CD14-positive monocyte (primary cell): ENCODE results near the gene GLI3. TPM values are rescaled to one million over a fixed set of nuclear protein-coding genes. Genes with fewer than 3 reads are reported as not detected.
A peak's percentile ranks its signal among the peaks of the same experiment; 100 is the strongest.

Experiments used
- DNase-seq, 3 donors: peaks; one replicate each; pipeline ENCODE4 v3.0.0-alpha.2; 2011 to 2022
- H2AFZ ChIP-seq: 2 replicates; pipeline ENCODE4 v1.6.0; 2012; ENCODE audit warnings: mild to moderate bottlenecking, low read depth, low read length, inconsistent platforms; ENCODE audit not compliant: insufficient read depth, poor library complexity, severe bottlenecking
- H3K27ac ChIP-seq, 2 donors: 1 replicate in 1 of 2; 2 replicates in 1 of 2; pipeline ENCODE4 v1.5.1; 2012 to 2013; ENCODE audit warnings: low read length in 2 of 2, control low read depth in 1 of 2, inconsistent platforms in 1 of 2, low read depth in 1 of 2, mild to moderate bottlenecking in 1 of 2
- H3K27me3 ChIP-seq, 2 donors: one replicate each; pipeline versions ENCODE4 v1.6.0 to v1.6.1; 2011 to 2013; ENCODE audit warnings: low read length in 2 of 2; ENCODE audit not compliant: control insufficient read depth in 2 of 2, insufficient read depth in 2 of 2
- H3K36me3 ChIP-seq, 2 donors: replicated peaks in 1 of 2; 1 replicate in 1 of 2; 2 replicates in 1 of 2; pipeline versions ENCODE4 v1.5.1 to v1.6.1; 2012 to 2013; ENCODE audit warnings: low read length in 2 of 2, control low read depth in 1 of 2, inconsistent platforms in 1 of 2, mild to moderate bottlenecking in 1 of 2; ENCODE audit not compliant: insufficient read depth in 2 of 2, control insufficient read depth in 1 of 2
- H3K4me1 ChIP-seq, 2 donors: 1 replicate in 1 of 2; 2 replicates in 1 of 2; pipeline versions ENCODE4 v1.5.1 to v1.6.1; 2012 to 2013; ENCODE audit warnings: low read length in 2 of 2, control low read depth in 1 of 2, inconsistent platforms in 1 of 2, mild to moderate bottlenecking in 1 of 2, moderate library complexity in 1 of 2; ENCODE audit not compliant: insufficient read depth in 2 of 2, control insufficient read depth in 1 of 2
- H3K4me2 ChIP-seq: replicated peaks from 2 replicates; pipeline ENCODE3; 2012; ENCODE audit warnings: low read length, moderate library complexity, mild to moderate bottlenecking; ENCODE audit not compliant: poor library complexity, severe bottlenecking; ENCODE audit errors: extremely low read depth
- H3K4me3 ChIP-seq, 3 experiments: fragments of 200-600 bp in 1 of 3; sonication (generic) in 1 of 3; replicated peaks in 1 of 3; 1 replicate in 2 of 3; 2 replicates in 1 of 3; pipeline ENCODE4 v1.5.1; 2011 to 2013; ENCODE audit warnings: low read length in 3 of 3, mild to moderate bottlenecking in 3 of 3, control low read depth in 2 of 3, low read depth in 2 of 3, inconsistent platforms in 1 of 3, moderate library complexity in 1 of 3
- H3K79me2 ChIP-seq: 2 replicates; pipeline ENCODE4 v1.6.0; 2012; ENCODE audit warnings: mild to moderate bottlenecking, control low read depth, inconsistent platforms, low read length, moderate library complexity; ENCODE audit not compliant: insufficient read depth
- H3K9ac ChIP-seq: 2 replicates; pipeline ENCODE4 v1.6.0; 2017; ENCODE audit warnings: low read length, mild to moderate bottlenecking; ENCODE audit not compliant: insufficient read depth, poor library complexity, severe bottlenecking
- H3K9me3 ChIP-seq, 2 donors: replicated peaks in 1 of 2; 1 replicate in 1 of 2; 2 replicates in 1 of 2; pipeline versions ENCODE4 v1.5.1 to v1.6.1; 2012 to 2013; ENCODE audit warnings: low read length in 2 of 2, control low read depth in 1 of 2; ENCODE audit not compliant: control insufficient read depth in 1 of 2, insufficient read depth in 1 of 2
- H4K20me1 ChIP-seq: 2 replicates; pipeline ENCODE4 v1.6.0; 2012; ENCODE audit warnings: mild to moderate bottlenecking, low read length, control low read depth, moderate library complexity; ENCODE audit not compliant: insufficient read depth
- H3K27ac Mint-ChIP-seq, 7 donors: one replicate each; pipeline ENCODE4 v1.8.0; 2020; ENCODE audit warnings: mild to moderate bottlenecking in 7 of 7, mixed read lengths in 7 of 7, moderate library complexity in 6 of 7, inconsistent platforms in 2 of 7
- H3K27me3 Mint-ChIP-seq, 3 donors: one replicate each; pipeline ENCODE4 v1.8.0; 2021 to 2022; ENCODE audit warnings: low read depth in 3 of 3, mild to moderate bottlenecking in 3 of 3, mixed read lengths in 3 of 3, moderate library complexity in 3 of 3, inconsistent platforms in 1 of 3
- H3K36me3 Mint-ChIP-seq, 2 donors: one replicate each; pipeline ENCODE4 v1.8.0; 2020; ENCODE audit warnings: mixed read lengths in 2 of 2, inconsistent platforms in 1 of 2, mild to moderate bottlenecking in 1 of 2
- H3K4me1 Mint-ChIP-seq: one replicate; pipeline ENCODE4 v1.8.0; 2020; ENCODE audit warnings: mild to moderate bottlenecking, mixed read lengths
- H3K4me3 Mint-ChIP-seq, 2 donors: one replicate each; pipeline ENCODE4 v1.8.0; 2020; ENCODE audit warnings: mild to moderate bottlenecking in 2 of 2, mixed read lengths in 2 of 2, moderate library complexity in 1 of 2
- H3K9me3 Mint-ChIP-seq, 7 donors: one replicate each; pipeline ENCODE4 v1.8.0; 2020 to 2022; ENCODE audit warnings: mixed read lengths in 7 of 7, mild to moderate bottlenecking in 6 of 7, moderate library complexity in 6 of 7, inconsistent platforms in 2 of 7
- CTCF ChIP-seq: fragments of 200-600 bp; IDR thresholded peaks from one replicate; pipeline ENCODE4 v1.8.0; 2022; ENCODE audit warnings: antibody characterized with exemption, mild to moderate bottlenecking
- WGBS: methylation state at CpG from one replicate; pipeline ENCODE4 v1.1.5; 2013; ENCODE audit warnings: missing lambda C conversion rate; ENCODE audit not compliant: insufficient coverage; 5-methylcytosine and 5-hydroxymethylcytosine counted together
- intact Hi-C, 2 donors: fragments of 100-400 bp; cut with micrococcal nuclease; formaldehyde crosslinking; loops; one replicate each; pipeline versions ENCODE4 v1.15.0 to v1.15.1; 2023
- polyA plus RNA-seq, 3 donors: library from polyadenylated mRNA; depleted of rRNA in 1 of 3; unstranded in 2 of 3; stranded (reverse) in 1 of 3; fragments of 300-500 nt in 2 of 3; fragments of >200 nt in 1 of 3; fragmentation: Illumina TruSeq in 2 of 3; gene quantifications; 1 replicate in 2 of 3; 2 replicates in 1 of 3; pipeline ENCODE4 v1.2.3, GENCODE V29; 2012 to 2021

GLI3 gene
- polyA plus RNA-seq, 3 donors: not detected

- peaks cover 42 to 72% (median 56%) of the 10 kb centered on the region in 3 donors for H3K27me3 Mint-ChIP-seq
Observed at GRCh38 chr7:42226354-42226941, 10.6 kb downstream of the GLI3 start.

GRCh38 chr7:42224391-42225003 lies 12.5 kb downstream of the GLI3 start:
- Histone ChIP-seq H4K20me1 (no peaks in the 10 kb centered on the region), H3K4me3 (no peak overlapping the region), H2AFZ (no peak overlapping the region), H3K9ac (no peak overlapping the region), H3K27me3 (peaks cover 36 to 50% of the 10 kb centered on the region in 2 donors), H3K79me2 (no peaks in the 10 kb centered on the region), H3K4me1 (peaks cover 0 to 3% of the 10 kb centered on the region in 2 donors), H3K4me2 (no peak overlapping the region), H3K9me3 (peaks cover 0 to 12% of the 10 kb centered on the region in 2 donors), H3K36me3 (no peaks in the 10 kb centered on the region), H3K27ac (no peak overlapping the region)
- TF ChIP-seq CTCF: no peak
- no peak for DNase-seq
- H3K27me3 Mint-ChIP-seq: peaks cover 42 to 54% (median 47%) of the 10 kb centered on the region in 3 donors
- H3K4me3 Mint-ChIP-seq: peak overlapping the region in 1 of 2 donors; percentile 6
- no peaks in the 10 kb centered on the region for H3K36me3 Mint-ChIP-seq
- 84% methylated on average over 5 of the region's 8 CpGs for WGBS
- peaks cover 0 to 8% (median 0%) of the 10 kb centered on the region in 7 donors for H3K9me3 Mint-ChIP-seq
- H3K4me1 Mint-ChIP-seq: peaks cover 3% of the 10 kb centered on the region
- intact Hi-C loops: no loop called here
- no peak overlapping the region for H3K27ac Mint-ChIP-seq

More at GRCh38 chr7:42226354-42226941, 10.6 kb downstream of the GLI3 start:
- H3K79me2 ChIP-seq: no peaks in the 10 kb centered on the region
- H3K36me3 Mint-ChIP-seq: no peaks in the 10 kb centered on the region
- H3K4me1 ChIP-seq: peaks cover 0 to 3% of the 10 kb centered on the region in 2 donors
- H3K9me3 ChIP-seq: peaks cover 0 to 12% of the 10 kb centered on the region in 2 donors
- no peak overlapping the region for H3K27ac Mint-ChIP-seq
- intact Hi-C loops: no loop called here
- no peak overlapping the region for H3K9ac ChIP-seq
- no peak for DNase-seq
- peaks cover 0 to 8% (median 0%) of the 10 kb centered on the region in 7 donors for H3K9me3 Mint-ChIP-seq
- no peaks in the 10 kb centered on the region for H4K20me1 ChIP-seq
- H3K4me3 ChIP-seq: no peak overlapping the region
- H2AFZ ChIP-seq: no peak overlapping the region
- WGBS: no CpG with 5 or more reads among the region's 5 CpGs
- peak overlapping the region in 1 of 2 donors; percentile 17 for H3K4me3 Mint-ChIP-seq
- no peak for TF ChIP-seq CTCF
- H3K4me2 ChIP-seq: no peak overlapping the region
- peaks cover 3% of the 10 kb centered on the region for H3K4me1 Mint-ChIP-seq
- H3K36me3 ChIP-seq: no peaks in the 10 kb centered on the region
- H3K27me3 ChIP-seq: peaks cover 52 to 68% of the 10 kb centered on the region in 2 donors
- no peak overlapping the region for H3K27ac ChIP-seq
